GM08714 (cell line): ENCODE results near the gene MAP3K9.

Experiments used
- H3K4me3 ChIP-seq: fragments of 200-500 bp; sonication (Bioruptor generic); 2 replicates; pipeline ENCODE4 v1.5.1; 2014; ENCODE audit warnings: mild to moderate bottlenecking, low read length, inconsistent platforms
- ZNF274 ChIP-seq: IDR thresholded peaks from 2 replicates; pipeline ENCODE4 v1.6.1; 2012; ENCODE audit warnings: mild to moderate bottlenecking, low read depth, low read length

Gene MAP3K9

DNA sequence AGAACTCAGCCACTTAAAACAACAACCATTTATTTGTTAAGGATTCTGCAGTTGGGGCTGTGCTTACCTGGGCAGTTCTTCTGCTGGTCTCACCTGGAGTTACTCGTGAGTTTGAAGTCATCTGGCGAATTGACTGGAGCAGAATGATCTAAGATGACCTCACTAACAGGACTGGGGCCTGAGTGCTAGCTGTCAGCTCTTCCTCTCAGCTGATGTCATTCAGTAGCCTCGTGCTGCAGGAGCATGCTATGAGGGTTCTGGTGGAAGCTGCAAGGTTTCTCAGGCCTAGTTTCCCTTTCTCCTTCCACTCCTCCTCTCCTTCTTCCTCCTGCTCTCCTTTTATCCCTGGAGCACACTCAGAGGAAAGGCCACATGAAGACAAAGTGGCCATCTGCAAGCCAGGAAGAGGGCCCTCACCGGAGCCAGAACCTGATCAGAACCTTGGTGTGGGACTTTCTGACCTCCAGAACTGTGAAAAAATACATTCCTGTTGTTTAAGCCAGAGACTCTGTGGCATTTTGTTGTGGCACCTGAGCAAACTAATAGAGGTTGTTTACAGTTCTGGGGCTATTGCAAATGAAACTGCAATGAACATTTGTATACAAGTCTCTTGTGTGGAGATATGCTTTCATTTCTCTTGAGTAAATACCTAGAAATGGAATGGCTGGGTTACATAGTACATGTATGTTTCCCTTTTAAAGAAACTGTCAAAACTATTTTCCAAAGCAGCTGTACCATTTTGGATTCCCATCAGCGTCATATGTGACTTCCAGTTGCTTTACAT is 21.9 kb upstream of the MAP3K9 start:
- no peak overlapping the region for H3K4me3 ChIP-seq
- TF ChIP-seq ZNF274: no peak

DNA sequence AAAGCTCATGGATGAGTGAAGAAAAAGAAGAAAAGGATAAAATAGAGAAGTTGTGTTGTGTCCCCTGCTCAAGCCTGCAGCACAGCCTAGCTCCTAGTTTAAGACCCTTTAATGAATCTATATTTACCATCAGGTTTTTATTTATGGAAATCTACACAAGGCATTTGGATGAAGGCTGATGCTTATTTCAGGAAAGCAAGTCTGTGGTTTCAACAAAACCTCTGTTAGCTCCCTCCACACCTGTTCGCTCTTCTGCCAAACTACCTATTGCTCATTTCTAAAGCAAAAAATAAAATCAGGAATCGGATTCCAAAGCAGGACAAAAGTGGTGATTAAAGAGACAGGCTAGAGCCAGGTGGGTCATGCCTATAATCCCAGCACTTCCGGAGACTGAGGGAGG is 18.9 kb upstream of the MAP3K9 start:
- no peak for TF ChIP-seq ZNF274
- H3K4me3 ChIP-seq: no peak overlapping the region

DNA sequence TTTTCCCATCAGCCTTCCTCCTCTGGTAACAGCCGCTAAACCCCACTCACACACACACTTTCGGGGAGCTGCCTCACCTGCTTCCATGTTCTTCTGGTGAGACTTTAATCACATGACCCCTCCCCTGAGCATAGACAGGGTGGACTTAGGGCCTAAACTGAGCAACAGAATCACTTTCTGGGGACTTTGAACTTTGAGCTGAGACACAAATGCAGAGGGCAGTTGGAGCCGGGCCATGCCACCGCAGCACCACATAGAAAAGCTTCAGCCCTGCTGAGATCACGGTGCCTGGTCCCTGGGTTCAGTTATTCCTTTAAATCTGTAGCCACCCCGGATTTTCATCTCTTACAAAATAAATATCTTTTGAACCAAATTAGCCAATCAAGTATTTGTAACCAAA is 18.4 kb upstream of the MAP3K9 start:
- TF ChIP-seq ZNF274: no peak
- H3K4me3 ChIP-seq: no peak overlapping the region

- H3K4me3 ChIP-seq: no peak overlapping the region
- no peak for TF ChIP-seq ZNF274
Measured at GRCh38 chr14:70827347-70827746, 18.0 kb upstream of the MAP3K9 start.

- TF ChIP-seq ZNF274: no peak
- H3K4me3 ChIP-seq: no peak overlapping the region
Measured at GRCh38 chr14:70823281-70823680, 14.0 kb upstream of the MAP3K9 start.

GRCh38 chr14:70822530-70823185 is 13.3 kb upstream of the MAP3K9 start:
- H3K4me3 ChIP-seq: peak overlapping the region; percentile 54; the same call in 1 of the 2 replicates
- TF ChIP-seq ZNF274: no peak

DNA sequence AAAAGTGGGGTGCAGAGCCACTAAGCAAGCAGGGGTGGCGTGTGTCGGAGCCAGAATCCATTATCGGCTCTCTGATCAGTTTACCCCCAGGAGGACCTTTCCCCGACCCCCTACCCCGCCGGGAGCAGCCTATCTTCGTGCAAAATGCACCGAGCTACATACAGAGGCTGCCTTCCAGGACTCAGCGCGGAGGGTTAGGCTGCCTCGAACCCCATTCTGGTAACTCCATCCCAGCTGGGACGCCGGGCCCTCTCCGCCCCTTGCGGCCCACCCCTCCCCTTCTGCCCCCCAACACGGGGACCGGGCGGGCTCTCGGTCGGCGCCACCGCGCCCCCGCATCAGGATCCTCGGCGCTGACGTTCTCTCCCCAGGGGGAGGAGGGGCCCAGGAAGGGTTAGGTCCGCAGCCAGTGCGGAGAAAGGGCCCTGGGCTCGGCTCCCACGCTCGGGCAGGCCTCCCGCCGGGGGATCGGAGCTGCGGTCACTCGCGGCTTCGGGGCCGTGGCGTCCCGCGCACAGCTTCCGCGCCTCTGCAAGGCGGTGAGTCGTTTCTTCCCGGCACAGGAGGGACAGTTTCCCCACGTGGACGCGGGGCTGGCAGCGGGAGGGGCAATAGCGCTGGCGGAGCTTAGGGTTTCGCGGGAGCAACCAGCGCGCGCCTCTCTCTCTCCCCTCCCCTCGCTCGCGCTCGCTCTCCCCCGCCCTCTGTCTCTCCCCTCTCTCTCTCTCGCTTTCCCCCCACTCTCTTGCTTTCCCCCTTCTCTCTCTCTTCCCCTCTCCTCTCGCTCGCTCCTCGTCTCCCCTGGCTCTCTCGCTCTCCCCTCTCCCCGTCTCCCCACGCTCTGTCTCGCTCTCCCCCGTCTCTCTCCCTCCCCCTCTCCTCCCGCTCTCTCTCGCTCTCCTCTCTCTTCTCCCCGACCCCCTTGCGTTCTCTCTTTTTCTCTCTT is 12.5 kb upstream of the MAP3K9 start:
- TF ChIP-seq ZNF274: no peak
- peak overlapping the region; percentile 54; the same call in 1 of the 2 replicates for H3K4me3 ChIP-seq

GRCh38 chr14:70816525-70816924 is 7.2 kb upstream of the MAP3K9 start:
- H3K4me3 ChIP-seq: no peak overlapping the region
- TF ChIP-seq ZNF274: no peak

GRCh38 chr14:70814466-70814865 is 5.2 kb upstream of the MAP3K9 start:
- TF ChIP-seq ZNF274: no peak
- no peak overlapping the region for H3K4me3 ChIP-seq

DNA sequence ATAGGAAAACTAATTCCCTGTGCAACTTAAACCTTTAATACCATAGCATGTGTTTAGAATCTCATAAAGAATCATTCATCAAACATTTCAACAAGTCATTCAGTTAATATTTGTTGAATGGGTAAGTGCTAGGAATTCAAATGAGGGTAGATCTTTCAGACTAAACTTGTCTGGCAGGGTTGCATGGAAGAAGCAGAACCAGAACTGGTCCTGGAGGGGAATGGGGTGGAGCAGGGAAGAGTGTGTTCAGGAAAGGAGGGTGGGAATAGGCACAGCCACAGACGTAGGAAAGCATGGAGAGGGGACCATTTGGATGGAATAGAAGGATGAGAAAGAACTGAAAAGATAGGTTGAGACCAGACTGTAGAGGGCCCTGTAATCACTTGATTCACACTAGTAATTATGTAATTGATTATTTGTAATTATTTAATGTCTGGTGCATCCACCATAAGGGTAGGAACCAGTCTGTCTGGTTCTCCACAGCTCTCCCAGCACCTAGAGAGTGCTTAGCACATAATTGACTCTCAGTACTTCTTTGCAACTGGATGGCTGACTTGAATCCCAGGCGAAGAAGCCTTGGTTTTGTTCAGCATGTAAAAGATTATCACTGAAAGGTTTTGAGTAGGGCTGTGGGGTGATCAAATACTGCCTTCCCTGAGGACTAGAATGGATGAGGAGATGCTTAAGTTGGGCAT is 3.0 kb upstream of the MAP3K9 start:
- no peak for TF ChIP-seq ZNF274
- H3K4me3 ChIP-seq: no peak overlapping the region

GRCh38 chr14:70811578-70811977 is 2.3 kb upstream of the MAP3K9 start:
- no peak overlapping the region for H3K4me3 ChIP-seq
- no peak for TF ChIP-seq ZNF274

- TF ChIP-seq ZNF274: no peak
- H3K4me3 ChIP-seq: no peak overlapping the region
Measured at GRCh38 chr14:70811050-70811449, 1.7 kb upstream of the MAP3K9 start.

DNA sequence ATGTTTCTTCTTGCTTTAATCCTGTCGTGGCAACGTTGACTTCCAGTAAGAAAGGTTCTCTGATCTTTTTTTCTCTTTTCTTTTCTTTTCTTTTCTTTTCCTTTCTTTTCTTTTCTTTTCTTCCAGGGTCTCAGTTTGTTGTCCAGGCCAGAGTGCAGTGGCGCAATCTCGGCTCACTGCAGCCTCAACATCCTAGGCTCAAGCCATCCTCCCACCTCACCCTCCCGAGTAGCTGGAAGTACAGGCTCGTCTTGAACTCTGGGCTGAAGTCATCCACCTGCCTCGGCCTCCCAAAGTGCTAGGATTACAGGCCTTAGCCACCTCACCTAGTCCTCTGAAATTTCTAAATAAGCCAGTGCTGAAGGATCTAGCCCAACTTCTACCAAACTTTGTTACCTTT is 1.3 kb upstream of the MAP3K9 start:
- no peak for TF ChIP-seq ZNF274
- peak overlapping the region; percentile 82 for H3K4me3 ChIP-seq
